C4-2B (cell line): ENCODE data around the gene LDB3.

ENCODE experiments used
- ZFX ChIP-seq: fragments of 450-650 bp; IDR thresholded peaks from 2 replicates; pipeline ENCODE4 v1.6.1; 2017
- TF ChIP-seq, protein P1 (sequence below): fragments of 450-650 bp; conservative IDR thresholded peaks from 2 replicates; pipeline ENCODE4 v1.5.1; 2017; ENCODE audit warnings: mild to moderate bottlenecking

DNA sequence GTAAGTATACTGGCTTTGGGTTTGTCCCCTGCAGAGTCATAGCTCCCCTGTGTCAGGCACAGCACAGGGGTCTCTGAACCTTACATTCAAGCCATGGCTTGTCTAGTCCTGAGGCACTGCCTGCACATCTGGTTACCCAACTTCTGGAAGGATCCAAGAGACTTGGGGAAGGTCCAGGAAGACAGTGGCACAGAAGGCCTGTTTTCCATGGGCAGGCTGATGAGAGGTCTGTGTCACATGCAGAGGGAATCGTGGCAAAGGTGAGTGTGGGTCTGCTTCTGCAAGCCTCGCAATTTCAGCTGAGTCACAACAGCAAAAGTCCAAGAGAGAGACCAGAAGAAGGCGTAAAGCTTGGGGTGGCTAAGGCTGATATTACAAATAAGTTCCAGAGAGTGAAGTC lies 59.7 kb downstream of the LDB3 start:
- TF ChIP-seq, protein P1, sequence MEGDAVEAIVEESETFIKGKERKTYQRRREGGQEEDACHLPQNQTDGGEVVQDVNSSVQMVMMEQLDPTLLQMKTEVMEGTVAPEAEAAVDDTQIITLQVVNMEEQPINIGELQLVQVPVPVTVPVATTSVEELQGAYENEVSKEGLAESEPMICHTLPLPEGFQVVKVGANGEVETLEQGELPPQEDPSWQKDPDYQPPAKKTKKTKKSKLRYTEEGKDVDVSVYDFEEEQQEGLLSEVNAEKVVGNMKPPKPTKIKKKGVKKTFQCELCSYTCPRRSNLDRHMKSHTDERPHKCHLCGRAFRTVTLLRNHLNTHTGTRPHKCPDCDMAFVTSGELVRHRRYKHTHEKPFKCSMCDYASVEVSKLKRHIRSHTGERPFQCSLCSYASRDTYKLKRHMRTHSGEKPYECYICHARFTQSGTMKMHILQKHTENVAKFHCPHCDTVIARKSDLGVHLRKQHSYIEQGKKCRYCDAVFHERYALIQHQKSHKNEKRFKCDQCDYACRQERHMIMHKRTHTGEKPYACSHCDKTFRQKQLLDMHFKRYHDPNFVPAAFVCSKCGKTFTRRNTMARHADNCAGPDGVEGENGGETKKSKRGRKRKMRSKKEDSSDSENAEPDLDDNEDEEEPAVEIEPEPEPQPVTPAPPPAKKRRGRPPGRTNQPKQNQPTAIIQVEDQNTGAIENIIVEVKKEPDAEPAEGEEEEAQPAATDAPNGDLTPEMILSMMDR = no peak
- no peak for TF ChIP-seq ZFX
